ENCODE data around the gene PRKG1. TPM values are rescaled to one million over a fixed set of nuclear protein-coding genes. Genes with fewer than 3 reads are reported as not detected.
"Not testable (repeated sequence)": the region's sequence is repeated elsewhere in the genome, so short reads cannot be mapped to it uniquely, and the experiment has no call there.

The PRKG1 gene
- total and polyA plus RNA-seq, 2 donors from 2014 or later = 3.6 to 14.8 TPM

DNA sequence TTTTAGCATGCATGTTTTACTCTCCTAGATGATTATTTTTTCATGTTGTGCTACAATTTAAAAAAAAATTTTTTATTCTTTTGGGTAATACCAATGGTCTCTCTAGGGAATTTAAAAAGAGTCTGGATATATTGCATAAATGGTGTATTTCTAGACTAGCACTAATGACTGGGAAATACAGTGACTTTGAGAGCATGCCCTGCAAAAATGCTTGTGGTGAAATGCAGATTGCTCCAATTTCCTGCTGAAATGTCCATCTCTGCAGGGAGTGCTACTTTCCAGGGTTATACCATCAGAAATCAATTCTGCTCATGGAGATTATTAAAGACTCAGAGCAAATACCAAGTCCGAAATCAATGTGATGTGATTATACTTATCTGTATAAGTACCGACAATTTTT is 186.1 kb downstream of the PRKG1 start:
- DNase-seq (no peak), FAIRE-seq (no peak)
- H3K4me3 ChIP-seq (ENCODE audit: low read length in 3 of 3) = no peak overlapping the region
- no peaks in the 10 kb centered on the region for H3K9me3 ChIP-seq (ENCODE audit: control insufficient read depth in 2 of 3, insufficient read depth in 1 of 3, low read length in 3 of 3)
- H3K9ac ChIP-seq (ENCODE audit: low read length in 3 of 3) = no peak overlapping the region
- no peaks in the 10 kb centered on the region for H3K27me3 ChIP-seq (ENCODE audit: control insufficient read depth, insufficient read depth, low read length)
- no peaks in the 10 kb centered on the region for H3K36me3 ChIP-seq (ENCODE audit: control insufficient read depth in 2 of 3, insufficient read depth in 3 of 3, low read length in 3 of 3)
- H3K27ac ChIP-seq (ENCODE audit: low read depth in 2 of 2, low read length in 2 of 2) = no peak overlapping the region
- intact Hi-C loops (cut with DNase I) = no loop called here
- TF ChIP-seq, protein P1, sequence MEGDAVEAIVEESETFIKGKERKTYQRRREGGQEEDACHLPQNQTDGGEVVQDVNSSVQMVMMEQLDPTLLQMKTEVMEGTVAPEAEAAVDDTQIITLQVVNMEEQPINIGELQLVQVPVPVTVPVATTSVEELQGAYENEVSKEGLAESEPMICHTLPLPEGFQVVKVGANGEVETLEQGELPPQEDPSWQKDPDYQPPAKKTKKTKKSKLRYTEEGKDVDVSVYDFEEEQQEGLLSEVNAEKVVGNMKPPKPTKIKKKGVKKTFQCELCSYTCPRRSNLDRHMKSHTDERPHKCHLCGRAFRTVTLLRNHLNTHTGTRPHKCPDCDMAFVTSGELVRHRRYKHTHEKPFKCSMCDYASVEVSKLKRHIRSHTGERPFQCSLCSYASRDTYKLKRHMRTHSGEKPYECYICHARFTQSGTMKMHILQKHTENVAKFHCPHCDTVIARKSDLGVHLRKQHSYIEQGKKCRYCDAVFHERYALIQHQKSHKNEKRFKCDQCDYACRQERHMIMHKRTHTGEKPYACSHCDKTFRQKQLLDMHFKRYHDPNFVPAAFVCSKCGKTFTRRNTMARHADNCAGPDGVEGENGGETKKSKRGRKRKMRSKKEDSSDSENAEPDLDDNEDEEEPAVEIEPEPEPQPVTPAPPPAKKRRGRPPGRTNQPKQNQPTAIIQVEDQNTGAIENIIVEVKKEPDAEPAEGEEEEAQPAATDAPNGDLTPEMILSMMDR (IDR thresholded peaks at IDR 0.05; ENCODE audit: borderline replicate concordance, extremely low read depth, insufficient read depth) = no peak
- H3K4me1 ChIP-seq (ENCODE audit: control insufficient read depth in 2 of 3, insufficient read depth in 2 of 3, low read depth in 1 of 3, low read length in 3 of 3) = no peaks in the 10 kb centered on the region

DNA sequence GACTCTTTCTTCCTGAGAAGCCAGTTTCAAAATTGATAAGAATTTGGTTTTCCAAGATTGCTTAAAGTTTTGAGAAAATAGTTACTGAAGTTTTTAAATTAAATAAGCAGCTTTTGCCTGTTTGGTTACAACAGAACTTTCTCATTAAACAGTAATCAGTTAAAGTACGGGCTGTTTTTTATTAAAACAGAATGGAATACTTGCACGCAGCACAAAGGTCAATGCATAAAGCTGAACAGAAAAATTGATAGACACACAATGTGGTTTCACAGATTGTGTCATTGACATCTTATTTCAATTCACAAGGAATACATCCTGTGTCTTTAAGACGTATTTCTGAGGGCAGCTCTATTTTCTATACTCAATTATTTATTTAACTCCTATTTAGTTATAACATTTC is 192.2 kb downstream of the PRKG1 start:
- Histone ChIP-seq H3K4me1 (ENCODE audit: control insufficient read depth in 2 of 3, insufficient read depth in 2 of 3, low read depth in 1 of 3, low read length in 3 of 3) (no peaks in the 10 kb centered on the region), H3K9ac (ENCODE audit: low read length in 3 of 3) (no peak overlapping the region), H3K9me3 (ENCODE audit: control insufficient read depth in 2 of 3, insufficient read depth in 1 of 3, low read length in 3 of 3) (no peaks in the 10 kb centered on the region), H3K36me3 (ENCODE audit: control insufficient read depth in 2 of 3, insufficient read depth in 3 of 3, low read length in 3 of 3) (no peaks in the 10 kb centered on the region), H3K27ac (ENCODE audit: low read depth in 2 of 2, low read length in 2 of 2) (no peak overlapping the region), H3K4me3 (ENCODE audit: low read length in 3 of 3) (no peak overlapping the region), H3K27me3 (ENCODE audit: control insufficient read depth, insufficient read depth, low read length) (no peaks in the 10 kb centered on the region)
- FAIRE-seq = no peak
- intact Hi-C loops (cut with DNase I) = no loop called here
- TF ChIP-seq, protein P1 (IDR thresholded peaks at IDR 0.05; ENCODE audit: borderline replicate concordance, extremely low read depth, insufficient read depth) = no peak
- DNase-seq = no peak

DNA sequence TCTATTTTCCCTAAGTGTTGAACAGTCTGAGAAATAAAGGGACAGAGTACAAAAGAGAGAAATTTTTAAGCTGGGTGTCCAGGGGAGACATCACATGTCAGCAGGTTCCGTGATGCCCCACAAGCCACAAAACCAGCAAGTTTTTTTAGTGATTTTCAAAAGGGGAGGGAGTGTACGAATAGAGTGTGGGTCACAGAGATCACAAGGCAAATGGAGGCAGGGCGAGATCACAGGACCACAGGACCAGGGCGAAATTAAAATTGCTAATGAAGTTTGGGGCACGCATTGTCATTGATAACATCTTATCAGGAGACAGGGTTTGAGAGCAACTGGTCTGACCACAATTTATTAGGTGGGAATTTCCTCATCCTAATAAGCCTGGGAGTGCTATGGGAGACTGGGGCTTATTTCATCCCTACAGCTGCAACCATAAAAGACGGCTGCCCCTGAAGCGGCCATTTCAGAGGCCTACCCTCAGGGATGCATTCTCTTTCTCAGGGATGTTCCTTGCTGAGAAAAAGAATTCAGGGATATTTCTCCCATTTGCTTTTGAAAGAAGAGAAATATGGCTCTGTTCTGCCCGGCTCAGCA is 193.8 kb downstream of the PRKG1 start:
- H3K4me1 ChIP-seq (ENCODE audit: control insufficient read depth in 2 of 3, insufficient read depth in 2 of 3, low read depth in 1 of 3, low read length in 3 of 3); H3K4me3 ChIP-seq (ENCODE audit: low read length in 3 of 3); DNase-seq; H3K27me3 ChIP-seq (ENCODE audit: control insufficient read depth, insufficient read depth, low read length); H3K27ac ChIP-seq (ENCODE audit: low read depth in 2 of 2, low read length in 2 of 2); H3K36me3 ChIP-seq (ENCODE audit: control insufficient read depth in 2 of 3, insufficient read depth in 3 of 3, low read length in 3 of 3); FAIRE-seq; H3K9ac ChIP-seq (ENCODE audit: low read length in 3 of 3); H3K9me3 ChIP-seq (ENCODE audit: control insufficient read depth in 2 of 3, insufficient read depth in 1 of 3, low read length in 3 of 3); intact Hi-C loops (cut with DNase I): not testable (repeated sequence)

DNA sequence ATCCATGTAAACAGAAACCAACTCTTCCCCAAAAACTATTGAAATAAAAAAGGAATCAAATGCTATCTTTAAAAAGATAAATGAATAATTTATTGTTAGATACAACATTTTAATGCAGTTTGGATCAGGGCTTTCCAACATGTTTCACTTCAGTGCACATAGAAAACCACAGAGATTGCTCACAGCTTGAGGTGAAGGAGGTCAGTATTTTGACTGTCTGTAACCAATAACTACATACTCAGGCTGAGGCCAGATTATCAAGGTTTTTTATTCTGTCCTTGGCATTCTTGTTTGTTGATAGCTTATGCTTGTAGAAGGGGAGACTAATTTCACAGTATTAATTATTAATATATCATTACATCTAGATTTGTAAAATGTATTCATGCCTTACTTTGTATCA is 195.5 kb downstream of the PRKG1 start:
- no peaks in the 10 kb centered on the region for H3K27me3 ChIP-seq (ENCODE audit: control insufficient read depth, insufficient read depth, low read length)
- H3K36me3 ChIP-seq (ENCODE audit: control insufficient read depth in 2 of 3, insufficient read depth in 3 of 3, low read length in 3 of 3) = no peaks in the 10 kb centered on the region
- no peak overlapping the region for H3K9ac ChIP-seq (ENCODE audit: low read length in 3 of 3)
- FAIRE-seq (no peak), DNase-seq (no peak)
- H3K4me3 ChIP-seq (ENCODE audit: low read length in 3 of 3) = no peak overlapping the region
- H3K4me1 ChIP-seq (ENCODE audit: control insufficient read depth in 2 of 3, insufficient read depth in 2 of 3, low read depth in 1 of 3, low read length in 3 of 3) = no peaks in the 10 kb centered on the region
- TF ChIP-seq, protein P1 (IDR thresholded peaks at IDR 0.05; ENCODE audit: borderline replicate concordance, extremely low read depth, insufficient read depth) = no peak
- no peaks in the 10 kb centered on the region for H3K9me3 ChIP-seq (ENCODE audit: control insufficient read depth in 2 of 3, insufficient read depth in 1 of 3, low read length in 3 of 3)
- no peak overlapping the region for H3K27ac ChIP-seq (ENCODE audit: low read depth in 2 of 2, low read length in 2 of 2)
- intact Hi-C loops (cut with DNase I) = no loop called here
